NCI-H526 (cell line): Measurements from ENCODE around the gene ARAP1.
A peak's percentile ranks its signal among the peaks of the same experiment; 100 is the strongest.

Experiments used
- DNase-seq, 2 experiments: peaks; one replicate each; lab custom pipeline; 2025; lab: John Stamatoyannopoulos, UW

ARAP1 gene

GRCh38 chr11:72743321-72744221 is 8.6 kb downstream of the ARAP1 start:
- DNase-seq: no peak

DNA sequence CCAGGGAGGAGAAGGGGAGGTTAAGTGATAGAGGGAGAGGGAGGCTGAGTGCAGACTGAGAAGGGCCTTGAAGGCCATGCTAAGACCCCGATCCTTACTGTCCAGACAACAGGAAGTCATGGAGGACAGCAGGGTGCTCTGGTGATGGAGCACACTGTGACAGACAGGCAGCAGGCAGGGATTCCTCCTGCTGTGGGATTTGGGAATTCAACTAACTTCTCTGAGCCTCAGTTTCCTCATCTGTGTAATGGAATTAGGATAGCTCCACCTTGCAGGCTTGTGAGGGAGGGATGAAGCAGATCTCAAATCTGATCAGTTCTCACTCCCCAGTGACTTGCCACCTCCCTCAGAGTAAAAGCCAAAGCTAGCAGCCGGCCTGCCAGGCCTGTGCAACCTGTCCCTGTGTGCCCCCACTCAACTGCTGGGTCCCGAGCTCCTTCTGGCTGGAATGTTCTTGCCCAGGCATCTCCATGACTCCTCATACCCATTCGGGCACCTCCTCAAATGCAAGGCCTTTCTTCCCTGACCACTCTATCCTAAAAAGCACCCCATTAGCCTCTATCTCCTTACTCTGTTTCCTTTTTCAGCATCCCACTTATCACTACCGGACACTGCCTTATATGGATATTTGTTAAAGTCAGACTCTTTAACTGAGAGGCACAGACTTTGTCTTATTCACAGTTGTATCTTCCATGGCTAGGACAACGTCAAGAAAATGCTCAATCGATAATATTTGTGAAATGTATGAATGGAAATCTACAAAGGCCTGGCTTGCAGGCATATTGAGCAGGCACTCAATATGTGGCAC is 9.5 kb downstream of the ARAP1 start:
- no peak for DNase-seq

- peak in 1 of 2 experiments; percentile 32 for DNase-seq
These were observed 10.2 kb downstream of the ARAP1 start for GRCh38 chr11:72741849-72742512.

GRCh38 chr11:72741429-72741833 is 10.8 kb downstream of the ARAP1 start:
- no peak for DNase-seq

DNA sequence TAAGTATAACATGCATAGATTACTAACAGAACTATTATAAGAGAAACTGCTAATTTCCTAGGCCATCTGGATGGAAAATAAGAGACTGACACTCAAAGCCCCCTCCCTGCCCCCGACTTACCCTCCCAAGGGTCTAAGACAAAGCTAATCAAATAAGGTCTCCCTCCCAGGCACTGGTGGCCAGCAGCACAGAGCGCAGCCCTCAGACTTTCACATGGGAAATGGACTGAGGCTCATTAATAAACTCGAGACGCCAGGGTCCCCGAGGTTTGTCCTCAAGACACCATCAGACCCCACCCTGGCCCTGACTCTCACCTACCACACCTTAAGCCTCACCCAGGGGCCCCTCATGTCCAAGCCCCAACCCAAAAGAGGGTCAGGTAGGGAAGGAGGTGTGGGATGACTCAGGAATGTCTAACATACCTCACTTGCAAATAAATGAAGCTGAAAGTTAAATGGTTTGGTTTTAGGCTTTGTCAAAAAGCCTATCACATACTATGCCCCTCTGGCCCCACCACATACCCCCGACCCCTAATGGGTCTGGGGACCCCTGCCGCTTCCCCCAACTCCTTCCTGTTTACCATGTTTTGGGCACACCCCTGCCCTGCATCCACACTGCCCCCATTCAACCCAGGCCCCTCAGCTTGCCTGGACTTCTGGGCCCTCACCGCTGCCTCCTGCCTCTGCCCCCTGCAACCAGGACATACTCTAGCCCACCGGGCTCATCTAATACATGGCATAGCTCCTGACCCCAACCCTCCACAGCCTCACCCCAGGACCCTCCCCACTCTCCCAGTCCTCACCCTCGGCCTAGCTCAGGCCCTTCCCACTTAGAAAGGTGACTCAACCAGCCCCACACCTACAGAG is 11.4 kb downstream of the ARAP1 start:
- no peak for DNase-seq

- no peak for DNase-seq
These were observed 12.2 kb downstream of the ARAP1 start for GRCh38 chr11:72740060-72740424.

GRCh38 chr11:72739240-72740059 is 12.8 kb downstream of the ARAP1 start:
- no peak for DNase-seq

DNA sequence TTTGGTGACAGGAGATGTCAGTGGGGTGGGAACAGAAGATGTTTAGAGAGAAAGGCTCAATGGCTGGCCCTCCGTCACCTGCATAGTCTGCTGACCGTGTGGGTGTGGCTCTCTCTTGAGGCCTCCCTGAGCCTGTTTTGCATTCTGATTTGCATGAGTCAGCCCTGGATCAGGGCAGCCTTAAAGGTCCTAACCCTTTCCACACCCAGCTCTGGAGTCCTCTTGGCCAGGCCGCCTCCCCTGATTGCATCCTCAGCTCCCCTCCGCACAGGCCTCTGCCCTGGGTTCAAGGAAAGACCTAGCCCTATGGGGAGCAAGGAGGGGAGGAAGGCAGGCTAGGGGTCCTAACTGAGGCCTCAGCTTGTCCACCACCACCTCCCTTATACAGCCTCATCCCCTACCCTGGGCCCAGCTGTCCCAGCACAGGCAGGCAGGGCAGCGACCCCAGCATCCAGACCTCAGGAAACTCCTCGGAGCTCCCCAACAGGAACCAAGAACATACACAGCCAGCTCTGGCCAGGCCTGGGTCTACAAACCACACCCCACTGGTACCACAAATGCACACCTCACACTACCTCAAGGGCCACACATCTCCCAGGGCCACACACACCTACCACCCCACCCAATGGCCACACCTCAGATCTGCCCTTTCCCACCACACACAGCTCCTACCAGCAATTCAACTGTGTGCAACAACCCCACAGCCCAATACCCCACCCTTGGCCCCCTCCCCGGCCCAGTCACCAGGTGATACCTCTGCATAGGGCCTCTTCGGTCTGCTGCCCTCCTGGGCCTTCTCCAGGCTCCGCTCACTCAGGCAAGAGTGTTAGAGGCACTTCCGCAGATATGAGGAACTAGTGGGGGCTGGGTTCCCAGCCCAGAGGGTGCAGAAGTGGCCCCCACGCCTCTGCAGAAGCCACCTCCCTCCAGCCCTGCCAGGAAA is 13.7 kb downstream of the ARAP1 start:
- peak; percentile 94 to 98 for DNase-seq

GRCh38 chr11:72737336-72737735 is 14.9 kb downstream of the ARAP1 start:
- DNase-seq: no peak

DNA sequence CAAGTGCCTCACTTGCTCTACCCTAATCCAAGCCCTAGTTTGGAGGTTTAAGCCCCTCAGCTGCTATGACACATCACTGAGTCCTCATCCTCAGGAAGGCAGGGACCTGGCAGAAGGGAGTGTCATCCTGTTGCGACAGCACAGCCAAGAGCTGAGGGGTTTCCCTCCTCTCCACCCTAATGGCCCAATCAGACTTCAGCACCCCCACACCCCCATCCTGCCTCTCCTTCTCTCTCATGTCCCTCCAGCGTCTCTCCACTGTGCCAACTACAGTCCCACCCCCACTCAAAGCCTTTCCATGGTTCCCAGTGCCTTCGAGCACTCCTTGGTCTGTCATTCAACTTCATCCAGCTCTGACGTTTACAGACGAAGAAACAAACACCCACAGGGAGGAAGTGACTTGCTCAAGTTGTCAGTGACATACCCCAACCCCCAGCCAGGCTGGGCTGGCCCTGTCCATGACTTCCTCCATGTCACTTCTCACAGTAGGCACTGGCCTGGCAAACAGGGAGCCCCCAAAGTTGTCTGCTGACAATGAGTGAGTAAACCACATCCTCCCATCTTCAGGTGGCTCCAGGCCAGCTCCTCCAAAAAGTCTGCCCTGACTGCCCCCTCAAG is 15.6 kb downstream of the ARAP1 start:
- DNase-seq: no peak

- no peak for DNase-seq
These were observed 16.6 kb downstream of the ARAP1 start for GRCh38 chr11:72735495-72736027.

- DNase-seq: no peak
These were observed 19.9 kb downstream of the ARAP1 start for GRCh38 chr11:72732329-72732728.

- no peak for DNase-seq
These were observed 21.5 kb downstream of the ARAP1 start for GRCh38 chr11:72730737-72731136.

DNA sequence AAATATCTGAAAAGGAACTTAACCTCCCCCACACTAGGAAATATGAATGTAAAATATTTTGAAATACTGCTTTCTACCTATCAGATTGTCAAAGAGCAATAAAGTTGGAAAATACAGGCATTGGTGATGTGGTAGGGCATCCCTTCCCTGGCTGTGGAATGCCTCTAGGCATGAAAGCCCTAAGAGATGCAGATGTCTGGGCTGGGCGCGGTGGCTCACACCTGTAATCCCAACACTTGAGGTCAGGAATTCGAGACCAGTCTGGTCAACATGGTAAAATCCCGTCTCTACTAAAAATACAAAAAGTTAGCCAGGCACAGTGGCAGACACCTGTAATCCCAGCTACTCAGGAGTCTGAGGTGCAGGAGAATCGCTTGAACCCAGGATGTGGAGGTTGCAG is 22.0 kb downstream of the ARAP1 start:
- DNase-seq: no peak

DNA sequence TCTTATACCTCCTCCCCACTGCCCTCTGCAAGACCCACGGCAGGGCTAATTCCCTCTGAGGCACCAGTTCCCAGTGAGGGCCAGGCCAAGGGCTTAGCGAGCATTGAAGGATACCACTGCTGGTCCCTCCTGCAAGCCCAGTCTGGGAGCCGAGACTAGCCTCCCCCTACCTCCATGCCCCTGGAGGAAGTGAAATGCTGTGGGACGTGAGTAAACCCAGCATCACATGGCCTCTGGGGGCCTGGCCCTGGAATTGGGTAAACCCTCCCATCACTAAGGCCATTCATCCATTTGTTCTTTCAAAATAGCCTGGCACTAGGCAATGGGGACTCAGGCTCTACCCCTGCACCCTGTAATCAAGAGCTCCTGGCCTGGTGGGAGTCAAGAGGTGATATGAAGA is 24.7 kb downstream of the ARAP1 start:
- no peak for DNase-seq

GRCh38 chr11:72726266-72727220 is 25.7 kb downstream of the ARAP1 start:
- DNase-seq: no peak

- no peak for DNase-seq
These were observed 26.5 kb downstream of the ARAP1 start for GRCh38 chr11:72725724-72726028.
